H7 (cell line): ENCODE data around the gene CHAD. TPM values are rescaled to one million over a fixed set of nuclear protein-coding genes. Genes with fewer than 3 reads are reported as not detected.
A peak's percentile ranks its signal among the peaks of the same experiment; 100 is the strongest.

Experiments used
- DNase-seq: peaks from one replicate; pipeline ENCODE4 v3.0.0; 2012
- H3K27me3 ChIP-seq: 2 replicates; pipeline ENCODE4 v1.6.0; 2011; ENCODE audit warnings: mild to moderate bottlenecking, low read length; ENCODE audit not compliant: control insufficient read depth, insufficient read depth
- H3K36me3 ChIP-seq: replicated peaks from 2 replicates; pipeline ENCODE4 v1.5.1; 2011; ENCODE audit warnings: low read length; ENCODE audit not compliant: control insufficient read depth, insufficient read depth
- H3K4me3 ChIP-seq: 2 replicates; pipeline ENCODE4 v1.5.1; 2011; ENCODE audit warnings: low read depth, mild to moderate bottlenecking, control low read depth, low read length, moderate library complexity; ENCODE audit not compliant: insufficient read depth
- total RNA-seq: library from RNA; depleted of rRNA; stranded (reverse); fragments of >200 nt; shearing (Covaris generic); gene quantifications from 2 replicates; pipeline ENCODE4 v1.2.3, GENCODE V29; 2014

Gene CHAD
- total RNA-seq, 1 experiment from 2014 or later = not detected

- DNase-seq = peak; percentile 25
- Histone ChIP-seq H3K36me3 (no peaks in the 10 kb centered on the region), H3K4me3 (no peak overlapping the region), H3K27me3 (no peaks in the 10 kb centered on the region)
These were observed 7.0 kb downstream of the CHAD start for GRCh38 chr17:50461550-50462132.

GRCh38 chr17:50460831-50461526 lies 7.7 kb downstream of the CHAD start:
- H3K27me3 ChIP-seq = no peaks in the 10 kb centered on the region
- H3K4me3 ChIP-seq = no peak overlapping the region
- peak; percentile 16 for DNase-seq
- H3K36me3 ChIP-seq = no peaks in the 10 kb centered on the region

GRCh38 chr17:50459756-50460155 lies 8.9 kb downstream of the CHAD start:
- no peaks in the 10 kb centered on the region for H3K27me3 ChIP-seq
- DNase-seq = no peak
- H3K4me3 ChIP-seq = no peak overlapping the region
- H3K36me3 ChIP-seq = no peaks in the 10 kb centered on the region

DNA sequence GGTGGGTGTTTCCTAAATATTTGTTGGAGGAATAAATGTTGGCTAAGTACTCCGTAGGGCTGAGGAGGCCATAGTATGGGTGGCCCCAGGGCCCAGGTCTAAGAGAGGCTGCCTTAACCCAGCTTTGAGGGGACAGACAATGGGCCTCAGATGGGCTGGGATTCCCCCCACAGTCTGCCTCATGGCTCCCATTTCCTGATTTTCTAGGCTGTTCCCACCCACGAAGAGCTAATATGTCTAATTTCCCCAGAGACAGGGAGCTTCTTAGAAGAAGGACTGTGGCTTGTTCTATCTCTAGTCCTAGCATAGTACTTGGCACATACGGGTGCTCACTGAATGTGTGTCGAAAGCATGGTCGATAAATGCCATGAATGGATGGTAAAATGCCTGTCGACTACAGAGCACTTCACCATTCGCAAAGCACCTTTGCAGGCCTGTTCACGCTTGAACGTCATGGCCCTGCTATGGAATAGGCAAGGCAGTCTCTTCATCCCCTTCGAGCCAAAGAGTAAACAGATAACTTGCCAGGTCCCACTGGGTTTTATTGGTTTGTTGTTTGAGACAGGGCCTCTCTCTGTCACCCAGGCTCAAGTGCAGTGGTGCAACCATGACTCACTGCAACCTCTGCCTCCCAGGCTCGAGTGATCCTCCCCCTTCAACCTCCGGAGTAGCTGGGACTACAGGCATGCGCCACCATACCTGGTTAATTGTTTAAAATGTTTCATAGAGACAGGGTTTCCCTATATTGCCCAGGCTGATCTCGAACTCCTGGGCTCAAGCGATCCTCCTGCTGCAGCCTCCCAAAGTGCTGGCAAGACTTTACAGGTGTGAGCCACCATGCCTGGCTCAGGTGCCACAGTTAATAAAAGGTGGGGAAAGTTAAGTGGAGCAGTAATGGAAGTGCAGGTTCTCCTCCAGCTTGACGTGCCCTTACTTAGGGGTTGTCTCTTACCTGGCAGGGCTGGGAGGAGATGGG lies 9.7 kb downstream of the CHAD start:
- DNase-seq = no peak
- Histone ChIP-seq H3K36me3 (no peaks in the 10 kb centered on the region), H3K27me3 (no peaks in the 10 kb centered on the region), H3K4me3 (no peak overlapping the region)

DNA sequence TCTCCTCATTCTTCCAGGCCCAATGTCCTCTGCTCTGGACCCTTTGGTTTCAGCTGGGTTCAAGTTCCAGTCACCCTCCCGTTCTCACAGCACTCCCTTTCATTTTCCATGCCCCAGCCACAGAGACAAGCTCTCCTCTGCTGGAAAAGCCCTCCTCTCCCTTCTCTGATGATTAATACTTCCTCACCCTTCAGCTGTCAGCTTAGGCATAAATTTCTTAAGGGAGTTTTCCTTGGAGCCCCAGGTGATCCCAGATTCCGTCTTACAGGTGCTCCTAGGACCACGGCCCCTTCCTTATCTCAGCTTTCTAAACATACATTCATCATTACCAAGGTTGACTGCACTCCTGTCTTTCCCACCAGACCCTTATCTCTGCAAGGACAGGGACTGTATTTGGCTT lies 10.4 kb downstream of the CHAD start:
- DNase-seq = no peak
- no peaks in the 10 kb centered on the region for H3K36me3 ChIP-seq
- no peak overlapping the region for H3K4me3 ChIP-seq
- H3K27me3 ChIP-seq = no peaks in the 10 kb centered on the region

GRCh38 chr17:50457621-50458020 lies 11.1 kb downstream of the CHAD start:
- H3K36me3 ChIP-seq = no peaks in the 10 kb centered on the region
- no peaks in the 10 kb centered on the region for H3K27me3 ChIP-seq
- H3K4me3 ChIP-seq = no peak overlapping the region
- DNase-seq = no peak

GRCh38 chr17:50453901-50454300 lies 14.8 kb downstream of the CHAD start:
- DNase-seq = no peak
- Histone ChIP-seq H3K4me3 (no peak overlapping the region), H3K27me3 (no peaks in the 10 kb centered on the region), H3K36me3 (no peaks in the 10 kb centered on the region)

DNA sequence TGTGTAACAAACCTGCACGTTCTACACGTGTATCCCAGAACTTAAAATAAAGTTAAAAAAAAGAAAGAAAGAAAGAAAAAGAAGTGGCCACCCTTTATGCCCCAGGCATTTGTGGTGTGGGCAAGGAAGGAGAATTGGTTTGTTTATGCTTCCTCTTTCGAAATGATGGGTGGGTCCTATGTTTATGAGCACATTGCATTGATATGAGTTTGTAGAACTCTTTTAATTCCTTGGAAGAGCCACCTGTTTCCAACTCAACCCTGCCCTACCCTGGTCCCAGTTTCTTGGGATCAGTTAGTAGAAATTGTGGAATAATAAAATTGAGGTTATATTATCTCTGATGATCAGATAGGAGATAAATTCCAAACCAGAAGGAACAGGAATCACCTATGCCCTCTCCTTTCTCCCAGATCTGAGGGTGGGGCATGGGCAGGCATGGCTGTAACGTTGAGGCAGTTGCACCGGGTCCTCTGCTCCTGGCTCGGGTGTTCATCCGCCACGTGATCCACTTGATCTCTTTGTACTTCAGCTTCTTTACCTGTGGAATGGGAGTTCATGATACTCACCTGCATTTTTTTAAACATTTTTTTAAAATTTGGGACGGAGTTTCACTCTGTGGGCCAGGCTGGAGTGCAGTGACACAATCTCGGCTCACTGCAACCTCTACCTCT lies 15.9 kb downstream of the CHAD start:
- DNase-seq = no peak
- Histone ChIP-seq H3K4me3 (no peak overlapping the region), H3K27me3 (no peaks in the 10 kb centered on the region), H3K36me3 (no peaks in the 10 kb centered on the region)

- H3K36me3 ChIP-seq = no peaks in the 10 kb centered on the region
- H3K4me3 ChIP-seq = no peak overlapping the region
- DNase-seq = no peak
- no peaks in the 10 kb centered on the region for H3K27me3 ChIP-seq
These were observed 16.6 kb downstream of the CHAD start for GRCh38 chr17:50451943-50452629.

DNA sequence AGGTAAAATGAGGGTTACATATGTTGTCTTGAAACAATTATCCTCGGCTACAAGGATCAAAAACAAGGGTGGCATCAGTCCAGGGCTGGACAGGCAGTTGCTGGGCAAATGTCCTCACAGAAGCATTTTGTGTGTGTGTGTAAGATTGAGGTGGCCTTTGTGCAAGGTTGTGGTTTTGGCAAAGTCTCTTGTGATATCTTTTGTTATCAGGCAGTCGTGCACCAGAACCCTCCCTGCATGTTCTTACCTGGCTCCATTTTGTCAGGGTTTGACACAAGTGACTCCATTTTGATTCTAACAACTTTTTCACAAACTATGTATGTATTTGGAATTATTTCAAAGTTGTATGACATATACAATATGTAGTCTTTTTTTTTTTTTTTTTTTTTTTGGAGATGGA lies 20.0 kb downstream of the CHAD start:
- DNase-seq = no peak
- no peak overlapping the region for H3K4me3 ChIP-seq
- H3K36me3 ChIP-seq = no peaks in the 10 kb centered on the region
- no peaks in the 10 kb centered on the region for H3K27me3 ChIP-seq

GRCh38 chr17:50447870-50448595 lies 20.6 kb downstream of the CHAD start:
- DNase-seq = no peak
- H3K4me3 ChIP-seq = no peak overlapping the region
- H3K36me3 ChIP-seq = no peaks in the 10 kb centered on the region
- no peaks in the 10 kb centered on the region for H3K27me3 ChIP-seq

- Histone ChIP-seq H3K27me3 (no peaks in the 10 kb centered on the region), H3K36me3 (no peaks in the 10 kb centered on the region), H3K4me3 (no peak overlapping the region)
- DNase-seq = no peak
These were observed 22.9 kb downstream of the CHAD start for GRCh38 chr17:50445730-50446325.
